GM12892 (cell line): ENCODE results near the gene MYO5C.

Experiments used
- DNase-seq: peaks from one replicate; pipeline ENCODE4 v3.0.0; 2011; ENCODE audit not compliant: insufficient read length
- FAIRE-seq: peaks from 2 replicates; lab custom pipeline; 2011; peaks lifted over from hg19 to GRCh38; lab: Jason Lieb, UNC
- POLR2A ChIP-seq: IDR thresholded peaks from 2 replicates; pipeline ENCODE4 v1.6.1; 2011; ENCODE audit warnings: low read depth, low read length, control low read depth
- POLR2AphosphoS5 ChIP-seq: IDR thresholded peaks from 2 replicates; pipeline ENCODE4 v1.6.1; 2011; ENCODE audit warnings: low read depth, low read length, control low read depth
- TAF1 ChIP-seq: IDR thresholded peaks from 2 replicates; pipeline ENCODE4 v1.6.1; 2011; ENCODE audit warnings: low read depth, mild to moderate bottlenecking, control low read depth, low read length, borderline replicate concordance

The MYO5C gene

DNA sequence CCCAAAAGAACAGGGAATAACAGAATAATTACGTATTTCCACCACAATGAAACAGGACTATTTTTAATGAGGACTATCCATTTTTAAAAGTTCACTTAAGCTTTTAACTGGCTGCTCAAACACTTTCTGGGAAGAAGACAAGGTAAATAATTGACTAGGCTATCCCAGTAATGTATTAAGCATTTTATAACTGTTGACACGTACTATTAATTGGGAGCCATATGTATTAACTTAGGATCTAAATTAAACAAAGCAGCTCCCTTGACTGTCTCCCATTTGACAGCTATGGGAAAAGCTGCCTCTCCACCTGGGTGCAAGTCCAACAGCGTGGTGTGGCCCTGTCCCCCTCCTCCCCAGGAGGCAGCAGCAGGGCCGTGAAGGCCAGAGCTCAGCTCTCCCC is 36.1 kb downstream of the MYO5C start:
- FAIRE-seq (no peak), DNase-seq (no peak)
- no peak for TF ChIP-seq POLR2AphosphoS5
- no peak for TF ChIP-seq POLR2A
- no peak for TF ChIP-seq TAF1

DNA sequence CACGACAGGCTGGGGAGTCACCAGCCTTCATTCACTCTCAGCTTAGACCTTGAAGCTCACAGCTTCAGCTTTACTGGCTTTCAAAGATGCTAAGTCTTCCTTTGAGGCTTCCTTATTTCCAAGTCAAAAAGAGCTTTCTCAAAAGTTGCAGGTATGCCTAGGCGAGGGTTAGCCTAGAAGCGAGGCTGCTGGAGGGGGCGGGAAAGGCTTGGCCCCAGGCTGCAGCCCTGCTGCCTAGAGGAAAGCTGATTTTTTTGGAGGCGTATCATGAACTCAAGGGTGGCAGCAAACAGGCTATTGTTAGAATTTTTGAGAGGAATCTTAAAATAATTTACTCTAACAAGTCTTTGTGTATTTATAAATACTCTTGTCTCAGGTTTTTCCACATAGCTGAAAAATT is 37.1 kb downstream of the MYO5C start:
- no peak for FAIRE-seq
- no peak for DNase-seq
- TF ChIP-seq POLR2AphosphoS5: no peak

DNA sequence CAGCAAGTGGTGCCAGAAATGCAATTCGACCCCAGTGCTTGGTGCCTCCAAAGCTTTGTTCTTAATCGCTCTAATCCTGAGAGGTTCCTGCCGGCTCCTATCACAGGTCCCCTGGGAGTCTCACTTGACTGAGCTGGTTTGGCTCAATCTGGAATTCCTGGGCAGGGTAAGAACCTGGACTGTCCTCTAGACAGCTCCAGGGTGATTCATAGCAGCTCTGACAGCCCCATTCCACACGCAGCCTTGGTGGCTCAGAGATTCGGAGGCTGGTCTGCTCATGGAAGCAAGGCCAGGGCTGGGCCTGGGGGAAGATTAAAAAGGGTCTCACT is 37.9 kb downstream of the MYO5C start:
- FAIRE-seq (no peak), DNase-seq (no peak)

DNA sequence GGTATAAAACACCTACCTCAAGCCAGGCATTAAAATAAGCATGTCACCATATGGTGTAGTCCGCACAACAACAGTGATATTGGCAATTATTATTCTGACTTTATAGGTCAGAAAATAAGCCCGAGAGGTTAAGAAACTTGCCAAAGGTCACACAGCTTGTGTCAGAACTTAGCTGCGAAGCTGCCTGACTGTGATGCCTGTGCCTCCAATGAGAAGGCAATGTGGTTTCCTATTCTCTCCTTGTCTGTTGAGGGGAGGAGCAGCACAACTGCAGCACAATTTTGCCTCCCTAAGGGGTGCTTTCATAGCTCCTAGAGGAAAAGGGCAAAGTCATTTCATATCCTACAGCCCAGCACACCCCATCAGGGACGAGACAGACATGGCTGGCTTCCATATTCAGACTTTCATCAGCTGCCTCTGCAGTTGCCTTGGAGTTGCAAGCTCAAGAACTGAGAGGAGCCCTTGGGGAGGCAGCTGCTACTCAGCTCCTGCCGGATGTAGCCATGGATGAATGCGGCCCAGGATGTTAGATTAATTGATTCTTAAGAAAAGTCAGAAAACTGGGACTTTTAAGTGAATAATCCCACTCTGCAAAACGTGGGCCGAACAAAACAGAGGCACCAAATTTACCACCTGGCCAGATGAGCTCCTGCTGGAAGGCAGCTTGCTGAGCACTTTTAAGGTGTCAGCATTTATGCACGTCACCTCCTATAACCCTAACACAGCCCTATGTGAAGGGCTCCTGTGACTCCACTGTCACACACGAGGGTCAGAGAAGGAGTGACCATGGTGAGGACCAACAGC is 38.5 kb downstream of the MYO5C start:
- no peak for DNase-seq
- no peak for TF ChIP-seq TAF1
- TF ChIP-seq POLR2AphosphoS5: no peak
- no peak for TF ChIP-seq POLR2A
- no peak for FAIRE-seq

More for the DNA sequence above, 37.9 kb downstream of the MYO5C start:
- TF ChIP-seq POLR2A (no peak), TAF1 (no peak)

DNA sequence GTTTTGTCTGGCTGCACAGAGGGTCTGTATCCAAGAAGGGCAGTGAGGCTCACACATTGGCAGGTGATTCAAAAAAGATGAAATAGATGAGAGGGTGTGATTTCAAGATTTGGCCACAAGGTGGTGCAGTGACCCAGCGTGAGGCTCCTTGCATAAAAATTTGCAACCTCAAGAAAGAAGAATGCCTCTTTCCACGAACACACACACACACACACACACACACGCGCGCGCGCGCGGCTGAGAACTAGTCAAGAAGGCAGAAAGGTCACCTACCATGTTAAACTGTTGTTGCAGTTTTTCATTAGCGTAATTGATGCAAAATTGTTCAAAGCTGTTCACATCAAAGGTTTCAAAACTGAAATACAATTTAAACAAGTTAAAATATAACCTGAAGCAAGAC is 39.2 kb downstream of the MYO5C start:
- DNase-seq (peak; percentile 46), FAIRE-seq (peak; percentile 62)
- TF ChIP-seq POLR2A: no peak
- no peak for TF ChIP-seq TAF1

DNA sequence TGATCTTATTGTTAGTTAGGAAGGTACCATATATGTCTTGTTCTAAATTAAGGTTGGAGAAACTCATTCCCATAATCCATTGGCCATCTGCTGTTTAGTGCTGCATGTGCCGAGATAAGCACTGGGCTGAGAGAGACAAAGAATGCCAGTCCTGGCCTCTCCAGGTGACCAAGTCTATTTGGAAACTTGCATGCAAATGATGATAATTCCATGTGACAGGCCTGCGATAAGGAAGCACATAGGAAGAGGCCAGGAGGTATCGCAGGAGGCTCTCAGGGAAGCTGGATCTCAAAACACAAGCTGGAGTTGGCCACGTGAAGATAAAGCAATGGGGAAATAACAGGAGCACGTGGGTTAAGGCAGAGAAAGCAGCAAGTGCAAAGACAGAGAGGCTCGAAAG is 39.7 kb downstream of the MYO5C start:
- no peak for FAIRE-seq
- no peak for TF ChIP-seq TAF1
- no peak for TF ChIP-seq POLR2A
- TF ChIP-seq POLR2AphosphoS5: no peak

DNA sequence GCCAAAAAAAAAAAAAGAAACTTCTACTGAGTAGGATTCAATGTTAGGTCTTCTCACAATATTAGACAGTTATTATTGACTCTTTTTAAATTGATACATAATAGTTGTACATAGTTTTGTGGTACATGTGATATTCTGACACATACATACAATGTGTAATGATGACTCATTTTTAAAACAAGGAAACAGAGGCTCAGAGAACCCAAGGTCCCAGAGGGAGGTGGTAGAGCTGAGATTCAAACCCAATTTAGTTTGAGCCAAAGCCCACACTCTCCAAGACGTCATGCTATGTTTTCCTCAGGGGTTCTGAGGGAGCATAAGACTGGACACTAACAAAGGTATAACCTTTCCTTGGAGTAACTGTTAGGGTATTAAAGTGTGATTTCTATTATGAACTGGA is 40.6 kb downstream of the MYO5C start:
- TF ChIP-seq POLR2A (no peak), POLR2AphosphoS5 (no peak), TAF1 (no peak)
- FAIRE-seq (no peak), DNase-seq (no peak)

More for the DNA sequence above, 39.7 kb downstream of the MYO5C start:
- no peak for DNase-seq

DNA sequence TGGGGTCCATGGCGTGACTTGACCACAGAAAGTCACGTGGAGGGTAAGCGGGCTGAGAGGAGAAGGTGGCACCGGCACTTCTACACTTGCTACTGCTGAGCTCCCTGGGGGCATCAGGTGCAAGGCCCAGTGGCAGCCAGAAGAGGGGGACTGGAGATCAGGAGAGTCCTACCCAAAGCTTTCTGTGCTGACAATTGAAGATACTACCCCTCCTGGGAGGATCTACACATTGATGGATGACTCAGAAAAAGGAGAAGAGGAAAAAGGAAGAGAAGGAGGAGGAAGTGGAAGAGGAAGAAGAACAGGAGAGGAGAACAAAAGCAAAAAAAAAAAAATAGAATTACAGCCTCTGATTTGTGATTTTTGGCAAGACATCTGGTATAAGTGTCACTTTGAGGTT is 41.2 kb downstream of the MYO5C start:
- FAIRE-seq (no peak), DNase-seq (no peak)
- TF ChIP-seq TAF1: no peak
- TF ChIP-seq POLR2A: no peak
- no peak for TF ChIP-seq POLR2AphosphoS5

DNA sequence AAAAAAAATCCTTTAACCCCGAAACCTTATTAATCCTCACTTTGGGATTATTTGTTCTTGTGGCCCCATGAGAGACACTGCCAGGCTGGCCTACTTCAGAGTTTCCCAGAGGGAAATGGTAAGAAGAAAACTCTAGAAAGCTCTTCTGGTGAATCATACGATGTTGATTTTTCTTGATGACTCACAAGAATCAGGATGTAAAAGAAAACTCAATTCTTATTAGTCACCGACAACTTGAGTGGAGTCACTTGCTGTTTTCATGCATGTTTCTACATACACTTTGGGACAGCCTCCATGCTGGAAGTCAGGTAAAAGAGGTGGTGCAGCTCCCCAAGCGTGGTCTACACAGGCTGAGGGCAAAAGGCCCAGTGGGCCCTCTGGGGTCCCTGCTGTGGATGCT is 42.8 kb downstream of the MYO5C start:
- no peak for DNase-seq
- no peak for FAIRE-seq

DNA sequence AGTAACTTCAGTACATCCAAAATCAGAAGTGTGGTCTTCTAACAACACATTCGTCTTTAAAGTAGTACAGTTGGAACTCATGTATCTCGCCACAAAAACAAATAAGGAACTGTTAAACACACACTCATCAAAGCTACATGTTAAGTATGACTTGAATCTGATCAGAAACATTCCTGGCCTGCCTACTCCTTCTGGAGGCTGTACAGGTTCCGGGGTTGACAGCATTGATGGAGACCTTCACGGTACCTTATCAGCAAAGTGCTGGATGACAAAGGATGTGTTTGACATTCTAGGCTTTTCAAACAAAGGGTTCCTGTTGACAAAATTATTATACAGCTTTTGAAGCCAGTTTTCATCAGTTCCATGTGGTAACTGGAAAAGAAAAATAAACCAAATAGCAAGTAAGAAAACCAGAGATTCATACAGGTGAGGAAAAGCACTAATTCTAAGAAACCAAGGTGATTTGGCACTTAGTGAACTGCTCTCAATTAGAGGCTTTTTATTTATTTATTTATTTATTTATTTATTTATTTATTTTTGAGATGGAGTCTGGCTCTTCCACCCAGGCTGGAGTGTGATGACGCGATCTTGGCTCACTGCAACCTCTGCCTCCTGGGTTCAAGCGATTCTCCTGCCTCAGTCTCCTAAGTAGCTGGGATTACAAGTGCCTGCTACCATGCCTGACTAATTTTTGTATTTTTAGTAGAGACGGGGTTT is 44.3 kb downstream of the MYO5C start:
- no peak for FAIRE-seq
- no peak for TF ChIP-seq POLR2A
- TF ChIP-seq TAF1: no peak
- TF ChIP-seq POLR2AphosphoS5: no peak
- no peak for DNase-seq

More for the DNA sequence above, 42.8 kb downstream of the MYO5C start:
- TF ChIP-seq POLR2A: no peak
- TF ChIP-seq POLR2AphosphoS5: no peak
- no peak for TF ChIP-seq TAF1

DNA sequence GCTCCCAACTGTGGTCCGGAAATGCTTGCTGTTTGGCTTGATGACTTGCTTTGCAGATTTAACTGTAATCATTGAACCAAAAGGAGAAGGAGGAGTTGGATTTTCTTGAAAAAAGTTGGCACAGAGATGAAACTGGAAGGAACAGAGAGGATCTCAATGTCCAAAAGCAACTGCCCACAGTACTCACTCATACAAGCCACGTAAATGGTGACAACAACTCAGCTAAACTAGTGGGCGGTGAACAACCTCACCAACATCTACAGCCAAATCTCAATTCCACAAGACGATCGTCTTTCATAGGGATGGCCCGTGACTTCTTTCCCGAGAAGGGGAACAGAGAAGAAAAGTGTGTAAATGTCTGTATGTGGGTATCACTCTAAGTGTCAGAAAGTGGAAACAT is 48.1 kb downstream of the MYO5C start:
- FAIRE-seq (no peak), DNase-seq (no peak)
- TF ChIP-seq POLR2AphosphoS5 (no peak), POLR2A (no peak), TAF1 (no peak)

DNA sequence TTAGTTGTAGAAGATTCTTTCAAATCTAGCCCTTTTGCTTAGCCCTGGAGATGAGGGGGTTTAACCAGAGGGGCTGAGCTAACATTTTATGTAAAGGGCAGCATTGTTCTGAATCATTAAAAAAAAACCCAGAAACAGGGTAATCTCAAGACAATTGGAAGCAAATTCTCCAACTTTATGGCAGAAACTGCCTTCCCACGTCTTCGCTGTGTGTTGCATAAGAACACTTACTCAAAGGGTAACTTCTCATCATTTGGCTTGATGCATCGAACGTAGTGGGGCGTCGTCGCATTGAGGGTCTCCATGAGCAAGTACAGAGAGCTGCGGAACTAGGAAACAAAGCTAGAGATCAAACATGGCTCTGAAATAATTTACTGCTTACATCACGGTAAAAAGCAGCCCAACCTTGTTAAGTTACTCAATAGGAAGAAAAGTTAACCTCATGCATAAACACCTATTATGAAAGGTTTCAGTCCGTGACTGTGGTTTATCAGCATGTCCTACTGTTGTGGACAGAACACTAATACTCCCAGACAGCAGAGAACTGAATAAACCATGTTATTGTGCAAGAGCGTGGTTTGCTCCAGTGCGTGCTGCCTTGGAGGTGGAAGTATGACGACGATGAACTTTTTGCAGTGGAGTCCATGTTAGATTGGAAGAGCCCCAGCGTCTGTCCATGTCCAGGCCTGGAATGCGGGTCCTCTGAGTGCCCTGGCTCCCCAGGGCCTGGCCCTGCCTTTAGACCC is 48.7 kb downstream of the MYO5C start:
- no peak for FAIRE-seq
- no peak for DNase-seq
- no peak for TF ChIP-seq POLR2AphosphoS5
- no peak for TF ChIP-seq POLR2A
- no peak for TF ChIP-seq TAF1
